Raji (cell line): ENCODE results near the gene BRSK1.

Experiments used
- POLR2A ChIP-seq: IDR thresholded peaks from 2 replicates; pipeline ENCODE4 v1.6.1; 2011; ENCODE audit warnings: low read depth, low read length, control low read depth; ENCODE audit not compliant: insufficient read depth

The BRSK1 gene

GRCh38 chr19:55278391-55279135 lies 5.2 kb upstream of the BRSK1 start:
- TF ChIP-seq POLR2A, result no peak

GRCh38 chr19:55279340-55279739 lies 4.5 kb upstream of the BRSK1 start:
- no peak for TF ChIP-seq POLR2A

GRCh38 chr19:55279770-55280643 lies 3.8 kb upstream of the BRSK1 start, which contains the start of gene HSPBP1:
Gene HSPBP1 (minus strand): TSS chr19:55280110. CDS start chr19:55279608, 502 bp downstream.
- TF ChIP-seq POLR2A, result peak; percentile 71

- no peak for TF ChIP-seq POLR2A
Measured at GRCh38 chr19:55284405-55285058, 735 bp downstream of the BRSK1 start.

GRCh38 chr19:55285229-55285890 lies 1.6 kb downstream of the BRSK1 start:
- no peak for TF ChIP-seq POLR2A

- TF ChIP-seq POLR2A, result no peak
Measured at GRCh38 chr19:55287361-55288079, 3.7 kb downstream of the BRSK1 start.

GRCh38 chr19:55289117-55289796 lies 5.5 kb downstream of the BRSK1 start:
- no peak for TF ChIP-seq POLR2A

GRCh38 chr19:55297267-55297666 lies 13.5 kb downstream of the BRSK1 start:
- no peak for TF ChIP-seq POLR2A

- no peak for TF ChIP-seq POLR2A
Measured at GRCh38 chr19:55299991-55300390, 16.2 kb downstream of the BRSK1 start.

- no peak for TF ChIP-seq POLR2A
Measured at GRCh38 chr19:55300886-55301458, 17.2 kb downstream of the BRSK1 start.

- TF ChIP-seq POLR2A, result 0 out of 2 replicates have a peak, but pooled peaks have one; percentile 42
Measured at GRCh38 chr19:55301459-55302317, 17.9 kb downstream of the BRSK1 start.

- TF ChIP-seq POLR2A, result no peak
Measured at GRCh38 chr19:55302318-55302703, 18.5 kb downstream of the BRSK1 start.
